HEK293 (cell line): Measurements from ENCODE around the gene HLX.

Experiments
- CTCF ChIP-seq: fragments of 450-650 bp; formaldehyde crosslinking; IDR thresholded peaks from 2 replicates; pipeline ENCODE4 v1.5.1; 2016; ENCODE audit warnings: missing biosample characterization, missing genetic modification characterization
- INSM2 ChIP-seq: fragments of 450-650 bp; formaldehyde crosslinking; IDR thresholded peaks from 2 replicates; pipeline ENCODE4 v1.5.1; 2016; ENCODE audit warnings: missing biosample characterization, missing genetic modification characterization
- KLF10 ChIP-seq: fragments of 450-650 bp; IDR thresholded peaks from 2 replicates; pipeline ENCODE4 v1.5.1; 2018; ENCODE audit warnings: missing biosample characterization, mild to moderate bottlenecking, missing genetic modification characterization
- PRDM4 ChIP-seq: fragments of 450-650 bp; formaldehyde crosslinking; IDR thresholded peaks from 2 replicates; pipeline ENCODE4 v1.5.1; 2017; ENCODE audit warnings: missing biosample characterization, missing genetic modification characterization
- TCF7L2 ChIP-seq: IDR thresholded peaks from 2 replicates; pipeline ENCODE4 v1.6.1; 2011; ENCODE audit warnings: low read depth, mild to moderate bottlenecking, inconsistent platforms, low read length, moderate library complexity, borderline replicate concordance
- ZBTB26 ChIP-seq: fragments of 450-650 bp; formaldehyde crosslinking; optimal IDR thresholded peaks from 2 replicates; pipeline ENCODE3; 2016; ENCODE audit warnings: missing biosample characterization, mild to moderate bottlenecking, missing genetic modification characterization
- ZNF10 ChIP-seq: fragments of 450-650 bp; formaldehyde crosslinking; IDR thresholded peaks from 2 replicates; pipeline ENCODE4 v1.5.1; 2017; ENCODE audit warnings: missing biosample characterization, missing genetic modification characterization
- ZNF24 ChIP-seq: fragments of 450-650 bp; formaldehyde crosslinking; IDR thresholded peaks from 2 replicates; pipeline ENCODE4 v1.5.1; 2016; ENCODE audit warnings: missing biosample characterization, missing genetic modification characterization
- ZNF280D ChIP-seq: fragments of 450-650 bp; formaldehyde crosslinking; IDR thresholded peaks from 2 replicates; pipeline ENCODE4 v1.5.1; 2016; ENCODE audit warnings: missing biosample characterization, missing genetic modification characterization
- ZNF341 ChIP-seq: fragments of 450-650 bp; formaldehyde crosslinking; IDR thresholded peaks from 2 replicates; pipeline ENCODE4; 2016; ENCODE audit warnings: low read depth, missing biosample characterization, missing genetic modification characterization
- ZNF37A ChIP-seq: fragments of 450-650 bp; IDR thresholded peaks from 2 replicates; pipeline ENCODE4 v1.5.1; 2018; ENCODE audit warnings: missing biosample characterization, missing genetic modification characterization
- ZNF416 ChIP-seq: fragments of 450-650 bp; formaldehyde crosslinking; IDR thresholded peaks from 2 replicates; pipeline ENCODE4 v1.5.1; 2016; ENCODE audit warnings: missing biosample characterization, missing genetic modification characterization
- ZNF449 ChIP-seq: fragments of 450-650 bp; formaldehyde crosslinking; IDR thresholded peaks from 2 replicates; pipeline ENCODE4 v1.5.1; 2017; ENCODE audit warnings: missing biosample characterization, mild to moderate bottlenecking, missing genetic modification characterization, moderate library complexity
- ZNF645 ChIP-seq: fragments of 450-650 bp; formaldehyde crosslinking; IDR thresholded peaks from 2 replicates; pipeline ENCODE4; 2016; ENCODE audit warnings: missing biosample characterization, missing genetic modification characterization

GRCh38 chr1:220927442-220927841 lies 48.2 kb downstream of the HLX start:
- no peak for TF ChIP-seq ZNF416
- TF ChIP-seq CTCF (tag by site-specific recombination): no peak
- no peak for TF ChIP-seq ZNF37A
- TF ChIP-seq PRDM4 (tag by site-specific recombination): no peak
- TF ChIP-seq ZNF645 (tag by site-specific recombination): no peak
- no peak for TF ChIP-seq ZNF24 (tag by site-specific recombination)
- TF ChIP-seq ZBTB26: no peak
- no peak; the same call in 1 of the 2 replicates for TF ChIP-seq TCF7L2
- TF ChIP-seq INSM2: no peak
- TF ChIP-seq ZNF449: no peak
- TF ChIP-seq KLF10 (tag by site-specific recombination): no peak
- TF ChIP-seq ZNF280D (tag by site-specific recombination): no peak
- no peak for TF ChIP-seq ZNF10
- no peak for TF ChIP-seq ZNF341 (tag by site-specific recombination)
